Keratinocyte (primary cell): ENCODE data around the gene TRAM2. TPM values are rescaled to one million over a fixed set of nuclear protein-coding genes. Genes with fewer than 3 reads are reported as not detected.

Experiments used
- DNase-seq: peaks from one replicate; pipeline ENCODE4 v3.0.0-alpha.2; 2011; ENCODE audit warnings: low read depth, missing footprints, low spot score
- FAIRE-seq: peaks from 2 replicates; lab custom pipeline; 2011; peaks lifted over from hg19 to GRCh38; lab: Jason Lieb, UNC
- H2AFZ ChIP-seq: 2 replicates; pipeline ENCODE4 v1.6.0; 2012; ENCODE audit warnings: low read length, control low read depth, inconsistent platforms; ENCODE audit not compliant: control insufficient read depth
- H3K27ac ChIP-seq: 2 replicates; pipeline ENCODE4 v1.5.1; 2011; ENCODE audit warnings: low read length; ENCODE audit not compliant: control insufficient read depth, insufficient read depth
- H3K27me3 ChIP-seq: 3 replicates; pipeline ENCODE4 v1.6.0; 2011; ENCODE audit warnings: low read length; ENCODE audit not compliant: control insufficient read depth, insufficient read depth; ENCODE audit errors: extremely low read depth
- H3K36me3 ChIP-seq, 2 experiments: 2 replicates in 1 of 2; 3 replicates in 1 of 2; pipeline ENCODE4 v1.5.1; 2011; ENCODE audit warnings: low read length in 2 of 2, mild to moderate bottlenecking in 1 of 2; ENCODE audit not compliant: control insufficient read depth in 2 of 2, insufficient read depth in 2 of 2; ENCODE audit errors: extremely low read depth in 1 of 2
- H3K4me1 ChIP-seq: 3 replicates; pipeline ENCODE4 v1.5.1; 2011; ENCODE audit warnings: low read length; ENCODE audit not compliant: control insufficient read depth, insufficient read depth; ENCODE audit errors: extremely low read depth
- H3K4me2 ChIP-seq: 3 replicates; pipeline ENCODE4 v1.6.0; 2011; ENCODE audit warnings: low read depth, low read length; ENCODE audit not compliant: control insufficient read depth, insufficient read depth; ENCODE audit errors: extremely low read depth
- H3K4me3 ChIP-seq, 3 experiments: fragments of 200-600 bp in 1 of 3; sonication (generic) in 1 of 3; 2 replicates in 2 of 3; 3 replicates in 1 of 3; pipeline ENCODE4 v1.5.1; 2011 to 2016; ENCODE audit warnings: low read length in 3 of 3, mild to moderate bottlenecking in 3 of 3, control low read depth in 2 of 3, inconsistent platforms in 1 of 3, low read depth in 1 of 3, mixed read lengths in 1 of 3, mixed run types in 1 of 3, moderate library complexity in 1 of 3; ENCODE audit not compliant: control insufficient read depth in 2 of 3, insufficient read depth in 2 of 3; ENCODE audit errors: extremely low read depth in 1 of 3
- H3K79me2 ChIP-seq: 2 replicates; pipeline ENCODE4 v1.6.0; 2012; ENCODE audit warnings: low read length; ENCODE audit not compliant: control insufficient read depth, insufficient read depth
- H3K9ac ChIP-seq: 3 replicates; pipeline ENCODE4 v1.6.0; 2011; ENCODE audit warnings: low read length; ENCODE audit not compliant: control insufficient read depth, insufficient read depth; ENCODE audit errors: extremely low read depth
- H3K9me1 ChIP-seq: 3 replicates; pipeline ENCODE4 v1.6.0; 2011; ENCODE audit warnings: low read length; ENCODE audit not compliant: control insufficient read depth, insufficient read depth; ENCODE audit errors: extremely low read depth
- H3K9me3 ChIP-seq: 2 replicates; pipeline ENCODE4 v1.5.1; 2012; ENCODE audit warnings: low read depth, low read length; ENCODE audit not compliant: control insufficient read depth
- H4K20me1 ChIP-seq: 3 replicates; pipeline ENCODE4 v1.6.0; 2011; ENCODE audit warnings: low read length; ENCODE audit not compliant: control insufficient read depth, insufficient read depth; ENCODE audit errors: extremely low read depth
- CTCF ChIP-seq, 3 experiments: IDR thresholded peaks in 1 of 3; conservative IDR thresholded peaks in 1 of 3; optimal IDR thresholded peaks in 1 of 3; 2 replicates in 2 of 3; 3 replicates in 1 of 3; pipeline versions ENCODE3 to v1.5.1; 2011; ENCODE audit warnings: low read length in 3 of 3, mild to moderate bottlenecking in 3 of 3, moderate library complexity in 2 of 3, control low read depth in 1 of 3, inconsistent platforms in 1 of 3; ENCODE audit not compliant: insufficient read depth in 2 of 3; ENCODE audit errors: extremely low read depth in 1 of 3
- EZH2 ChIP-seq: IDR thresholded peaks from one replicate; pipeline ENCODE4 v1.6.1; 2012; ENCODE audit warnings: inconsistent platforms, mild to moderate bottlenecking, low read length, moderate library complexity
- dilution Hi-C: fragments of 300-500 bp; cut with MboI; formaldehyde crosslinking; loops from one replicate; pipeline ENCODE4 v1.7.0; 2020; ENCODE audit warnings: low sequenced_read_pairs; ENCODE audit not compliant: extremely low pct_ligation_motif_present
- polyA plus RNA-seq, 5 experiments: library from polyadenylated mRNA; depleted of rRNA in 3 of 5; stranded (reverse) in 3 of 5; stranded (forward) in 1 of 5; unstranded in 1 of 5; fragments of >200 nt; gene quantifications; 1 replicate in 1 of 5; 2 replicates in 3 of 5; 3 replicates in 1 of 5; pipeline versions ENCODE4 v1.2.1 to v1.2.3, GENCODE V29; 2011 to 2012; ENCODE audit warnings: missing spikeins in 2 of 5, low read depth in 1 of 5, low replicate concordance in 1 of 5

Gene TRAM2
- polyA plus RNA-seq, 1 donor (not counting 4 experiments of a cell fraction or from before 2014, with no cell fraction given) = 9.2 TPM

GRCh38 chr6:52620055-52620905 lies 43.4 kb upstream of the TRAM2 start:
- H3K27me3 ChIP-seq = no peaks in the 10 kb centered on the region
- H2AFZ ChIP-seq = no peak overlapping the region
- no peaks in the 10 kb centered on the region for H4K20me1 ChIP-seq
- TF ChIP-seq CTCF (optimal IDR thresholded peaks at IDR 0.05 in 1 of 3, IDR thresholded peaks at IDR 0.05 in 1 of 3, conservative IDR thresholded peaks at IDR 0.05 in 1 of 3; ENCODE audit: extremely low read depth in 1 of 3, insufficient read depth in 2 of 3, low read length in 3 of 3) = no peak
- no peak for TF ChIP-seq EZH2
- H3K79me2 ChIP-seq = no peaks in the 10 kb centered on the region
- no peak overlapping the region for H3K4me2 ChIP-seq
- FAIRE-seq (no peak), DNase-seq (no peak)
- no peaks in the 10 kb centered on the region for H3K9me3 ChIP-seq
- no peaks in the 10 kb centered on the region for H3K9me1 ChIP-seq
- no peak overlapping the region for H3K9ac ChIP-seq
- dilution Hi-C loops = no loop called here
- no peaks in the 10 kb centered on the region for H3K36me3 ChIP-seq
- no peaks in the 10 kb centered on the region for H3K4me1 ChIP-seq
- H3K4me3 ChIP-seq = no peak overlapping the region
- no peak overlapping the region for H3K27ac ChIP-seq

- H3K79me2 ChIP-seq = no peaks in the 10 kb centered on the region
- no peak overlapping the region for H3K4me3 ChIP-seq
- no peak overlapping the region for H3K9ac ChIP-seq
- DNase-seq (no peak), FAIRE-seq (no peak)
- H3K9me3 ChIP-seq = no peaks in the 10 kb centered on the region
- H4K20me1 ChIP-seq = no peaks in the 10 kb centered on the region
- H3K27ac ChIP-seq = no peak overlapping the region
- H3K36me3 ChIP-seq = no peaks in the 10 kb centered on the region
- no peak overlapping the region for H3K4me2 ChIP-seq
- H3K27me3 ChIP-seq = no peaks in the 10 kb centered on the region
- no peak for TF ChIP-seq CTCF (optimal IDR thresholded peaks at IDR 0.05 in 1 of 3, IDR thresholded peaks at IDR 0.05 in 1 of 3, conservative IDR thresholded peaks at IDR 0.05 in 1 of 3; ENCODE audit: extremely low read depth in 1 of 3, insufficient read depth in 2 of 3, low read length in 3 of 3)
- TF ChIP-seq EZH2 = no peak
- H2AFZ ChIP-seq = no peak overlapping the region
- dilution Hi-C loops = no loop called here
- H3K4me1 ChIP-seq = no peaks in the 10 kb centered on the region
- H3K9me1 ChIP-seq = no peaks in the 10 kb centered on the region
Observed at GRCh38 chr6:52617087-52617486, 40.2 kb upstream of the TRAM2 start.
